ENCODE measurements around the gene RETN. TPM values are rescaled to one million over a fixed set of nuclear protein-coding genes. Genes with fewer than 3 reads are reported as not detected.

RETN gene
- total RNA-seq, 1 donor from 2014 or later, result 8.5 TPM

DNA sequence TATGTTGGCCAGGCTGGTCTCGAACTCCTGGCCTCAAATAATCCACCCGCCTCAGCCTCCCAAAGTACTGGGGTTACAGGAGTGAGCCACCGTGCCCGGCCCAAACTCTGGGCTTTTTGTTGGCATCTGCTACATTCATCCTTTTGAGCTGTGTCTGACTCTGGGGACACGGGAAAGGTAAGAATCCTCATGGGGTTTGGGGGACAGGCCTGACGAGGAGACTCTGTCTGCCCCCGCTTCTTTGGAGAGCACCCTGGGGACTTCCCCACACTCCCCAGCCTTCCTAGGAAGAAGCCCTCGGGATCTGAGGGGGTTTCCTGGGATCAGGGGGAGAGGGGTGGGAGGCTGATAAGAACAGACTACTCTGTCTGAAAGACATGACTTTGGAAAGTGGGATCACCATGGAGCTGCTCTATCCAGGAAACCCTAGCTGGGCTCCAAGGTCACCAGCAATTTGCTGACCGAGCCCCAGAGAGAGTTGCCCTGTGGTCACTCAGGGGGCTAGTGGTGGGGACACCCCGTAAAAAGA lies 41.1 kb downstream of the RETN start:
- DNase-seq, result no peak

- no peak for DNase-seq
Measured at GRCh38 chr19:7710616-7711015, 41.8 kb downstream of the RETN start.

DNA sequence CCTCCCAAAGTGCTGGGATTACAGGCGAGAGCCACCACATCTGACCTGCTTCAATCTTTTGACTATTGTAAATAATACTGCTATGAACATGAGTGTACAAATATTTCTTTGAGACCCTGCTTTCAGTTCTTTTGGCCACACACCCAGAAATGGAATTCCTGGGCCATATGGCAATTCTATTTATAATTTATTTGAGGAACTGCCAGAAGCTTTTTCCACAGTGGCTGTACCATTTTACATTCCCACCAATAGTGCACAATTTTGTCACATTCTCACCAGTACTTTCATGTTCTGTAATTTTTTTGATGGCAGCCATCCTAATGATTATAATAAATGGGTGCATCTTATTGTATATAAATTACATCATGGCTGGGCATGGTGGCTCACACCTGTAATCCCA lies 46.8 kb downstream of the RETN start:
- no peak for DNase-seq

GRCh38 chr19:7716762-7717161 lies 47.9 kb downstream of the RETN start:
- DNase-seq, result no peak

- DNase-seq, result no peak
Measured at GRCh38 chr19:7718668-7719067, 49.8 kb downstream of the RETN start.

Other genes starting within 250 kb of the RETN start
- 1.1 TPM for gene PEX11G, start 180.0 kb upstream of the RETN start, total RNA-seq
- 7.4 TPM for gene ZNF358, start 152.9 kb upstream of the RETN start, total RNA-seq
- 6.9 TPM for gene MCOLN1, start 146.4 kb upstream of the RETN start, total RNA-seq
- gene PNPLA6, start 133.3 kb upstream of the RETN start, total RNA-seq, result 17.6 TPM
- gene CAMSAP3, start 73.2 kb upstream of the RETN start, total RNA-seq, result 5.7 TPM
- gene XAB2, start 39.5 kb upstream of the RETN start, total RNA-seq, result 21.9 TPM
- gene PET100, start 39.3 kb upstream of the RETN start, total RNA-seq, result 26.2 TPM
- not detected for gene PCP2, start 35.3 kb upstream of the RETN start, total RNA-seq
- 25.1 TPM for gene STXBP2, start 31.9 kb upstream of the RETN start, total RNA-seq
- gene MCEMP1, start 8.0 kb downstream of the RETN start, total RNA-seq, result 0.79 TPM
- 19.6 TPM for gene TRAPPC5, start 11.8 kb downstream of the RETN start, total RNA-seq
- 0.20 TPM for gene FCER2, start 33.1 kb downstream of the RETN start, total RNA-seq
- 0.20 TPM for gene CLEC4G, start 63.1 kb downstream of the RETN start, total RNA-seq
- 5.8 TPM for gene CD209, start 78.5 kb downstream of the RETN start, total RNA-seq
- gene CLEC4M, start 94.2 kb downstream of the RETN start, total RNA-seq, result 0.59 TPM
- 8.0 TPM for gene EVI5L, start 161.2 kb downstream of the RETN start, total RNA-seq
- 0.10 TPM for gene PRR36, start 205.3 kb downstream of the RETN start, total RNA-seq
- 3.9 TPM for gene LRRC8E, start 219.5 kb downstream of the RETN start, total RNA-seq
- gene MAP2K7, start 234.8 kb downstream of the RETN start, total RNA-seq, result 9.7 TPM
- gene TGFBR3L, start 245.8 kb downstream of the RETN start, total RNA-seq, result 0.59 TPM